Right lobe of liver (tissue), 4 donors: ENCODE results near the gene AMBRA1.

Experiments
- POLR2A ChIP-seq: fragments of 450-650 bp; IDR thresholded peaks from one replicate; pipeline ENCODE4 v1.6.1; 2017; ENCODE audit warnings: antibody characterized with exemption, mild to moderate bottlenecking
- TF ChIP-seq, protein P1 (sequence below), 4 donors: fragments of 200-600 bp in 3 of 4; fragments of 450-650 bp in 1 of 4; IDR thresholded peaks; one replicate each; pipeline versions ENCODE4 v1.5.1 to v1.8.0; 2016 to 2022; ENCODE audit warnings: antibody characterized with exemption in 4 of 4, mild to moderate bottlenecking in 2 of 4
- donor health status: DM: no; HTN: no; CAD: no.
- donor health status: DM: no; HTN: no; CAD: no.
- donor health status: DM: no; HTN: yes; CAD: no.

DNA sequence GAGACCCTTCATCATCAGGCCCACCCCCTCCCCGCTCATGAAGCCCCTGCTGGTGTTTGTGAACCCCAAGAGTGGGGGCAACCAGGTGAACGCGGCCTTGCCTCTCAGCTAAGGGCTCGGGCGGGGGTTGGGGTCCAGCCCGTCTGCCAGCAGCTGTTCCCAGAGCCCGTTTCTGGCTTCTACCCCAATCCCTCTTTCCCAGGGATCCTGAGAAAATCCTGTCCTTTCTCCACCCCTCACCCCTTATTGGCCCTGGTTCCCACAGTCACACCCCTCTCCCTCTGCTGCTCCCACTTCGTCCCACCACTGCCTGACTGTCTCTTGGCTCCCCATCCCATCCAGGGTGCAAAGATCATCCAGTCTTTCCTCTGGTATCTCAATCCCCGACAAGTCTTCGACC, 221.7 kb downstream of the AMBRA1 start:
- no peak for TF ChIP-seq POLR2A
- TF ChIP-seq, protein P1, sequence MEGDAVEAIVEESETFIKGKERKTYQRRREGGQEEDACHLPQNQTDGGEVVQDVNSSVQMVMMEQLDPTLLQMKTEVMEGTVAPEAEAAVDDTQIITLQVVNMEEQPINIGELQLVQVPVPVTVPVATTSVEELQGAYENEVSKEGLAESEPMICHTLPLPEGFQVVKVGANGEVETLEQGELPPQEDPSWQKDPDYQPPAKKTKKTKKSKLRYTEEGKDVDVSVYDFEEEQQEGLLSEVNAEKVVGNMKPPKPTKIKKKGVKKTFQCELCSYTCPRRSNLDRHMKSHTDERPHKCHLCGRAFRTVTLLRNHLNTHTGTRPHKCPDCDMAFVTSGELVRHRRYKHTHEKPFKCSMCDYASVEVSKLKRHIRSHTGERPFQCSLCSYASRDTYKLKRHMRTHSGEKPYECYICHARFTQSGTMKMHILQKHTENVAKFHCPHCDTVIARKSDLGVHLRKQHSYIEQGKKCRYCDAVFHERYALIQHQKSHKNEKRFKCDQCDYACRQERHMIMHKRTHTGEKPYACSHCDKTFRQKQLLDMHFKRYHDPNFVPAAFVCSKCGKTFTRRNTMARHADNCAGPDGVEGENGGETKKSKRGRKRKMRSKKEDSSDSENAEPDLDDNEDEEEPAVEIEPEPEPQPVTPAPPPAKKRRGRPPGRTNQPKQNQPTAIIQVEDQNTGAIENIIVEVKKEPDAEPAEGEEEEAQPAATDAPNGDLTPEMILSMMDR (IDR thresholded peaks at IDR 0.05), result no peak
